Left renal cortex interstitium (tissue), 4 donors: Measurements from ENCODE around the gene SHISA6. TPM values are rescaled to one million over a fixed set of nuclear protein-coding genes. Genes with fewer than 3 reads are reported as not detected.

Experiments
- DNase-seq, 4 donors: peaks; one replicate each; pipeline ENCODE4 v3.0.0-alpha.2; 2013; ENCODE audit warnings: low read depth in 4 of 4, low spot score in 2 of 4, missing footprints in 1 of 4
- polyA plus RNA-seq, 4 donors: library from polyadenylated mRNA; unstranded; fragments of 120-200 nt; gene quantifications; one replicate each; pipeline ENCODE4 v1.2.1, GENCODE V29; 2013; ENCODE audit not compliant: insufficient read length in 4 of 4

The SHISA6 gene
- polyA plus RNA-seq, result 1 to 10 TPM; 1.5 to 2.2 (median 2.1) TPM

- DNase-seq, result no peak
These were observed at the start of gene SHISA6 for GRCh38 chr17:11240841-11241610. SHISA6 (plus strand) TSS chr17:11241213.

GRCh38 chr17:11195801-11196200 lies 45.2 kb upstream of the SHISA6 start:
- DNase-seq, result no peak

- no peak for DNase-seq
These were observed 36.0 kb upstream of the SHISA6 start for GRCh38 chr17:11204991-11205390.

GRCh38 chr17:11205659-11206058 lies 35.4 kb upstream of the SHISA6 start:
- no peak for DNase-seq

- DNase-seq, result no peak
These were observed 31.1 kb upstream of the SHISA6 start for GRCh38 chr17:11209906-11210305.

GRCh38 chr17:11212792-11213191 lies 28.2 kb upstream of the SHISA6 start:
- DNase-seq, result no peak

- DNase-seq, result no peak
These were observed 24.0 kb upstream of the SHISA6 start for GRCh38 chr17:11216976-11217375.

GRCh38 chr17:11221196-11221595 lies 19.8 kb upstream of the SHISA6 start:
- DNase-seq, result no peak

GRCh38 chr17:11221721-11222120 lies 19.3 kb upstream of the SHISA6 start:
- no peak for DNase-seq

GRCh38 chr17:11238705-11239104 lies 2.3 kb upstream of the SHISA6 start:
- no peak for DNase-seq

GRCh38 chr17:11239379-11239970 lies 1.5 kb upstream of the SHISA6 start:
- no peak for DNase-seq

- no peak for DNase-seq
These were observed 772 bp upstream of the SHISA6 start for GRCh38 chr17:11240041-11240840.

- DNase-seq, result no peak
These were observed 706 bp downstream of the SHISA6 start for GRCh38 chr17:11241611-11242226.

GRCh38 chr17:11242411-11242810 lies 1.4 kb downstream of the SHISA6 start:
- DNase-seq, result no peak

- DNase-seq, result no peak
These were observed 3.8 kb downstream of the SHISA6 start for GRCh38 chr17:11244776-11245175.

GRCh38 chr17:11245187-11245586 lies 4.2 kb downstream of the SHISA6 start:
- no peak for DNase-seq

GRCh38 chr17:11245791-11246190 lies 4.8 kb downstream of the SHISA6 start:
- no peak for DNase-seq

GRCh38 chr17:11250161-11250560 lies 9.1 kb downstream of the SHISA6 start:
- no peak for DNase-seq

- no peak for DNase-seq
These were observed 10.6 kb downstream of the SHISA6 start for GRCh38 chr17:11251561-11252107.

- no peak for DNase-seq
These were observed 11.1 kb downstream of the SHISA6 start for GRCh38 chr17:11252146-11252545.

GRCh38 chr17:11256877-11257276 lies 15.9 kb downstream of the SHISA6 start:
- no peak for DNase-seq
